Epithelial cell of esophagus (primary cell): ENCODE results near the gene MAPK14.

ENCODE experiments used
- DNase-seq: peaks from one replicate; pipeline ENCODE4 v3.0.0; 2010; ENCODE audit warnings: low read depth
- H3K4me3 ChIP-seq: 2 replicates; pipeline ENCODE4 v1.5.1; 2011; ENCODE audit warnings: mild to moderate bottlenecking, low read length, control low read depth
- CTCF ChIP-seq: IDR thresholded peaks from 2 replicates; pipeline ENCODE4 v1.5.1; 2011; ENCODE audit warnings: low read depth, mild to moderate bottlenecking, low read length, control low read depth, inconsistent platforms; ENCODE audit not compliant: insufficient read depth; ENCODE audit errors: missing control alignments

MAPK14 gene

DNA sequence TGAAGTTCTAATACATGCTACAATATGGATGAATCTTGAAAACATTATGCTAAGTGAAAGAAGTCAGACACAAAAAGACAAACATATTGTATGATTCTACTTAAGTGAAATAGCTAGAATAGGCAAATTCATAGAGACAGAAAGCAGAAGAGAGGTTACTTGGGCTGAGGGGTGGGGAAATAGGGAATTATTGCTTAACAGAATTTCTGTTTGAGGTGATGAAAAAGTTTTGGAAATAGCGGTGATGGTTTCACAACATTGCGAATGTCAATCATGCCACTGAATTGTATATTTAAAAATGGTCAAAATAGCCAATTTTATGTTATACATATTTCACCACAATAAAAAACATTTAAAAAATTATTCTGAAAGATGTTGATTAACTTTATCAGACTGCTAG is 9.3 kb upstream of the MAPK14 start:
- TF ChIP-seq CTCF = no peak
- DNase-seq = no peak
- no peak overlapping the region for H3K4me3 ChIP-seq

GRCh38 chr6:36019167-36019566 is 8.4 kb upstream of the MAPK14 start:
- H3K4me3 ChIP-seq = no peak overlapping the region
- no peak for DNase-seq
- TF ChIP-seq CTCF = no peak

DNA sequence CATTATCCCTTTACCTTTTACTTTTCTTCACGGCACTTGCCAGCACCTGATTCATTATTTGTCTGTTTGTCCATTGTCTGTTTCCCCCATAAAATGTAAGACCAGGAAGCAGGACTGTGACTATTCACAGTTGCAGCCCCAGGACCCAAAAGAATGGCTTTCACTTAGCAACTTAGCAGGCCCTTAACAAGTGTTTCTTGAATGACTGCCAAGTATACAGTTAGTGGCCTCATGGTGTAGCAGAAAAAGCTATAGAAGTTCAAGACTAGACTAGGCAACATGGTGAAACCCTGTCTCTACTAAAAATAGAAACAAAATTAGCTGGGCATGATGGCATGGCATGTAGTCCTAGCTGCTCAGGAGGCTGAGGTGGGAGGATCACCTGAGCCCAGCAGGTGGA is 7.5 kb upstream of the MAPK14 start:
- no peak overlapping the region for H3K4me3 ChIP-seq
- DNase-seq = no peak
- TF ChIP-seq CTCF = no peak

- peak; percentile 4 for DNase-seq
- TF ChIP-seq CTCF = no peak
- H3K4me3 ChIP-seq = no peak within 1 kb of the TSS
Measured at GRCh38 chr6:36023996-36024795, 3.4 kb upstream of the MAPK14 start, which contains the start of gene SLC26A8. Gene SLC26A8, minus strand, starts transcription at chr6:36024641. Its CDS starts 4,934 bp downstream, at chr6:36019707.

DNA sequence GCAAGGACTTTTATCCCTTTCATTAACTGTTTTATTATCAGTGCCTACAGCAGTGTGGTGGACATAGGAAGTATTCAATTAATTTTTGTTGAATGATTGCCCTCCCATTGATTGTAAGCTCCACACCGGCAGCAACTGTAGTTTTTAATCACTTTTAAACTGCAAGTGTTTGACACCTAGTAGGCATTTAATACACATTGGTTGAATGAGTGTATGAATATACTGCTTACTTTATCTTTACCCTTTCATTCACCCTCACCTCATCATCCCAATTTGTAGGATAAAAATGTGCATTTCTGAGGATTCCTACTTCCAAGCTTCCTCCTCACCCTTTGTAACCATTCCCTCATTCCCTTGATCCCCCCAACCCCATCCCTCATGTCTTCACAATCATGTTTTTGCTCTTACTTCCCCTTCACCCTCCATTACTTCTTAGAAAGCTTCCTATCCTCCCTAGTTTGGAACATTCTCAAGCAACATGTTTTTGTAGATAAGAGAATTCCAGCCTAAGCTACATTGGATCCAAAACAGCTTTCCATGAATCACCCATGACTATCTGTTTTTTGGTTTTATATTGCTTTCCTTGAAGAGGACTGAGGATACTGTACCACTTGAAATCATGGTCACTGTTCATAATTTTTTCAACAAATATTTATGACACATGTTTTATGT is 2.2 kb upstream of the MAPK14 start:
- DNase-seq = no peak
- H3K4me3 ChIP-seq = no peak overlapping the region
- no peak for TF ChIP-seq CTCF

- peak; percentile 23 for DNase-seq
- TF ChIP-seq CTCF = no peak
Measured at GRCh38 chr6:36025932-36026327, 1.7 kb upstream of the MAPK14 start.

More at GRCh38 chr6:36025932-36026327, 1.7 kb upstream of the MAPK14 start:
- H3K4me3 ChIP-seq = no peak overlapping the region
